Activated CD8-positive, alpha-beta T cell treated with anti-CD3 and anti-CD28 coated beads for 36 hours (primary cell): ENCODE measurements around the gene LAMA3. TPM values are rescaled to one million over a fixed set of nuclear protein-coding genes. Genes with fewer than 3 reads are reported as not detected.

Experiments
- ATAC-seq: fragments of 200-7000 bp; cut with Tn5 transposase; one replicate; pipeline ENCODE4 v1.10.0; 2021; ENCODE audit warnings: mild to moderate bottlenecking, moderate library complexity
- CTCF ChIA-PET: fragments of 350-600 bp; sonication (Branson Sonifier 250); formaldehyde crosslinking; loops from one replicate; lab custom pipeline; 2021; ENCODE audit warnings: antibody characterized with exemption; lab: Charles Lee
- POLR2A ChIA-PET: fragments of 350-600 bp; sonication (Branson Sonifier 250); formaldehyde crosslinking; loops from one replicate; lab custom pipeline; 2021; ENCODE audit warnings: antibody characterized with exemption; lab: Charles Lee
- DNase-seq: peaks from one replicate; pipeline ENCODE4 v3.0.0-alpha.2; 2020
- H3K27ac Mint-ChIP-seq: one replicate; pipeline ENCODE4 v1.8.0; 2021; ENCODE audit warnings: mild to moderate bottlenecking, mixed read lengths
- H3K27me3 Mint-ChIP-seq: one replicate; pipeline ENCODE4 v1.8.0; 2021; ENCODE audit warnings: mixed read lengths
- H3K36me3 Mint-ChIP-seq: one replicate; pipeline ENCODE4 v1.8.0; 2021; ENCODE audit warnings: low read depth, mixed read lengths
- H3K4me1 Mint-ChIP-seq: one replicate; pipeline ENCODE4 v1.8.0; 2021; ENCODE audit warnings: low read depth, mixed read lengths
- H3K4me3 Mint-ChIP-seq: one replicate; pipeline ENCODE4 v1.8.0; 2021; ENCODE audit warnings: mild to moderate bottlenecking, moderate library complexity, mixed read lengths
- H3K9me3 Mint-ChIP-seq: one replicate; pipeline ENCODE4 v1.8.0; 2021; ENCODE audit warnings: mixed read lengths
- CTCF ChIP-seq: fragments of 200-600 bp; IDR thresholded peaks from one replicate; pipeline ENCODE4 v1.8.0; 2022; ENCODE audit warnings: antibody characterized with exemption, mild to moderate bottlenecking
- intact Hi-C: fragments of 100-400 bp; cut with micrococcal nuclease; formaldehyde crosslinking; loops from one replicate; pipeline ENCODE4 v1.10.0; 2022
- total RNA-seq, 2 experiments: library from RNA; stranded (reverse); gene quantifications; one replicate each; pipeline ENCODE4 v1.2.3, GENCODE V29; 2021

Gene LAMA3
- total RNA-seq, 2 experiments from 2014 or later = 0.05 TPM; not detected in 1

GRCh38 chr18:23668731-23669130, 20.5 kb upstream of the LAMA3 start:
- intact Hi-C loops = no loop called here
- H3K27me3 Mint-ChIP-seq = peaks cover 7% of the 10 kb centered on the region
- H3K36me3 Mint-ChIP-seq = no peaks in the 10 kb centered on the region
- ChIA-PET CTCF (no interaction called here), POLR2A (no interaction called here)
- DNase-seq = no peak
- H3K9me3 Mint-ChIP-seq = no peaks in the 10 kb centered on the region
- TF ChIP-seq CTCF = no peak
- no peak overlapping the region for H3K4me3 Mint-ChIP-seq
- ATAC-seq = no peak
- peaks cover 6% of the 10 kb centered on the region for H3K4me1 Mint-ChIP-seq
- H3K27ac Mint-ChIP-seq = no peak overlapping the region

GRCh38 chr18:23669202-23669766, 20.0 kb upstream of the LAMA3 start:
- H3K4me1 Mint-ChIP-seq = peaks cover 11% of the 10 kb centered on the region
- no peak overlapping the region for H3K27ac Mint-ChIP-seq
- intact Hi-C loops = no loop called here
- TF ChIP-seq CTCF = no peak
- no peaks in the 10 kb centered on the region for H3K36me3 Mint-ChIP-seq
- no peak for DNase-seq
- H3K27me3 Mint-ChIP-seq = peaks cover 7% of the 10 kb centered on the region
- no peak overlapping the region for H3K4me3 Mint-ChIP-seq
- ATAC-seq = no peak
- ChIA-PET CTCF (no interaction called here), POLR2A (no interaction called here)
- no peaks in the 10 kb centered on the region for H3K9me3 Mint-ChIP-seq

GRCh38 chr18:23669804-23670405, 19.3 kb upstream of the LAMA3 start:
- POLR2A ChIA-PET = interaction anchor here (1.0 kb wide), 1 partner anchor 25 kb away, joined by 3 read pairs; no protein-coding TSS in a partner anchor
- CTCF ChIA-PET = no interaction called here

GRCh38 chr18:23671564-23671963, 17.7 kb upstream of the LAMA3 start:
- DNase-seq (no peak), ATAC-seq (no peak)
- POLR2A ChIA-PET = no interaction called here
- CTCF ChIA-PET = no interaction called here
- H3K27ac Mint-ChIP-seq = no peak overlapping the region
- H3K9me3 Mint-ChIP-seq = no peaks in the 10 kb centered on the region
- H3K36me3 Mint-ChIP-seq = no peaks in the 10 kb centered on the region
- intact Hi-C loops = no loop called here
- H3K27me3 Mint-ChIP-seq = peaks cover 7% of the 10 kb centered on the region
- no peak for TF ChIP-seq CTCF
- H3K4me1 Mint-ChIP-seq = peaks cover 11% of the 10 kb centered on the region
- H3K4me3 Mint-ChIP-seq = no peak overlapping the region

More at GRCh38 chr18:23669804-23670405, 19.3 kb upstream of the LAMA3 start:
- H3K27me3 Mint-ChIP-seq = peaks cover 5% of the 10 kb centered on the region
- intact Hi-C loops = no loop called here
- ATAC-seq (no peak), DNase-seq (no peak)
- peaks cover 11% of the 10 kb centered on the region for H3K4me1 Mint-ChIP-seq
- H3K36me3 Mint-ChIP-seq = no peaks in the 10 kb centered on the region
- H3K9me3 Mint-ChIP-seq = no peaks in the 10 kb centered on the region
- H3K4me3 Mint-ChIP-seq = no peak overlapping the region
- no peak overlapping the region for H3K27ac Mint-ChIP-seq
- no peak for TF ChIP-seq CTCF

DNA sequence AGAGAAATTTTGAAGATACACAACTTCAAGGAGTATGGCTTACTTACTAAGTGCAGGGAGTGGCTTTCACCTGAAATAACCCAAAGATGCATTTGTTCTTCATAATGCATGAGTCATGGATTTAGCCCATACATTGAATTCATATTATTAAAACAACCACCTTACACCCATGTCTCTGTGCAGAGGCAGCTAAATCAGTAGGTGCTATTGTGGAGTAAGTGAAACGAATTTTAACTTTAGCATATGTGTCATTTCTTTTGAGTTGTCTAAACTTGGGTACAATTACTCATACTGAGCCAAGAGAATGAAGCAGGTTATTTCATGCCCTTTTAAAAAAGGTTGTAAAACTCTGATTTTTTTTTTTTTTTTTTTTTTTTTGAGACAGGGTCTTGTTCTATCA, 15.5 kb upstream of the LAMA3 start:
- Mint-ChIP-seq H3K9me3 (no peaks in the 10 kb centered on the region), H3K27me3 (peaks cover 9% of the 10 kb centered on the region), H3K27ac (no peak overlapping the region), H3K4me1 (peaks cover 11% of the 10 kb centered on the region), H3K4me3 (no peak overlapping the region), H3K36me3 (no peaks in the 10 kb centered on the region)
- no peak for TF ChIP-seq CTCF
- intact Hi-C loops = no loop called here
- DNase-seq = no peak
- ChIA-PET POLR2A (no interaction called here), CTCF (no interaction called here)
- ATAC-seq = peak; percentile 90
